Psoas muscle (tissue), 8 donors: ENCODE data around the gene TGFB2. TPM values are rescaled to one million over a fixed set of nuclear protein-coding genes. Genes with fewer than 3 reads are reported as not detected.

ENCODE experiments used
- ATAC-seq, 4 donors: fragments of 200-7000 bp; cut with Tn5 transposase; one replicate each; pipeline ENCODE4 v1.9.1; 2020; ENCODE audit warnings: moderate library complexity in 3 of 4, mild to moderate bottlenecking in 2 of 4
- DNase-seq, 2 donors: peaks; one replicate each; pipeline ENCODE4 v3.0.0-alpha.2; 2020
- H3K27ac ChIP-seq: fragments of 200-600 bp; one replicate; pipeline ENCODE4 v1.8.0; 2022
- H3K27me3 ChIP-seq, 3 donors: fragments of 200-600 bp in 1 of 3; one replicate each; pipeline versions ENCODE4 v1.6.1 to v1.8.0; 2013 to 2022; ENCODE audit warnings: low read length in 2 of 3, mild to moderate bottlenecking in 2 of 3, moderate library complexity in 1 of 3; ENCODE audit not compliant: insufficient read depth in 3 of 3
- H3K36me3 ChIP-seq, 2 donors: fragments of 200-600 bp in 1 of 2; one replicate each; pipeline versions ENCODE4 v1.6.1 to v1.8.0; 2013 to 2022; ENCODE audit warnings: low read depth in 1 of 2, mild to moderate bottlenecking in 1 of 2, moderate library complexity in 1 of 2; ENCODE audit not compliant: insufficient read depth in 1 of 2
- H3K4me1 ChIP-seq: fragments of 200-600 bp; one replicate; pipeline ENCODE4 v1.8.0; 2022
- H3K4me3 ChIP-seq: fragments of 200-600 bp; one replicate; pipeline ENCODE4 v1.8.0; 2022; ENCODE audit warnings: mild to moderate bottlenecking
- H3K9me3 ChIP-seq: fragments of 200-600 bp; one replicate; pipeline ENCODE4 v1.8.0; 2022
- WGBS, 3 donors: extraction: QIAGEN DNeasy Blood & Tissue Kit; methylation state at CpG; one replicate each; pipeline versions ENCODE4 v1.1.6 to v1.1.7; 2013; 5-methylcytosine and 5-hydroxymethylcytosine counted together
- intact Hi-C, 2 donors: fragments of 100-400 bp; cut with DNase I; formaldehyde crosslinking; loops; one replicate each; pipeline versions ENCODE4 v1.11.0 to v1.14.2; 2022
- polyA plus RNA-seq, 3 donors: library from polyadenylated mRNA; stranded (reverse); fragments of 200-250 nt; gene quantifications; one replicate each; pipeline ENCODE4 v1.2.3, GENCODE V29; 2013
- total RNA-seq, 4 donors: library from RNA; stranded (reverse); fragmentation: NEBNext Ultra II Directional in 2 of 4; extraction: Animal tissue kit (Norgen Biotek cat#: 25700) in 2 of 4; gene quantifications; one replicate each; pipeline versions ENCODE4 v1.2.1 to v1.2.4, GENCODE V29; 2021 to 2023
- TF ChIP-seq, protein P1 (sequence below): fragments of 200-600 bp; IDR thresholded peaks from one replicate; pipeline ENCODE4 v1.8.0; 2022; ENCODE audit warnings: antibody characterized with exemption
- donor health status: healthy with polysubstance abuse.
- donor health status: DM: no; HTN: no; CAD: no; lungs with moderate emphysema.
- donor health status: Bipolar disorder and iron deficiency.
- donor health status: healthy.
- donor health status: DM: yes; HTN: yes; CAD: no.
- donor health status: DM: no; HTN: no; CAD: no.
- donor health status: DM: no; HTN: no; CAD: no.
- donor health status: DM: yes; HTN: yes; CAD: no.

The TGFB2 gene
- total and polyA plus RNA-seq, 7 donors, result 0.43 to 35.4 (median 5.1) TPM

- intact Hi-C loops, result no loop called here
- DNase-seq (no peak), ATAC-seq (no peak)
- Histone ChIP-seq H3K4me3 (no peak overlapping the region), H3K27me3 (no peaks in the 10 kb centered on the region), H3K36me3 (peaks cover 2 to 12% of the 10 kb centered on the region in 2 donors), H3K27ac (peak overlapping the region; percentile 54), H3K4me1 (peaks cover 11% of the 10 kb centered on the region), H3K9me3 (no peaks in the 10 kb centered on the region)
- 66 to 76% (median 75%) methylated on average over 12 of the region's 12 CpGs for WGBS, 3 donors
- TF ChIP-seq, protein P1, sequence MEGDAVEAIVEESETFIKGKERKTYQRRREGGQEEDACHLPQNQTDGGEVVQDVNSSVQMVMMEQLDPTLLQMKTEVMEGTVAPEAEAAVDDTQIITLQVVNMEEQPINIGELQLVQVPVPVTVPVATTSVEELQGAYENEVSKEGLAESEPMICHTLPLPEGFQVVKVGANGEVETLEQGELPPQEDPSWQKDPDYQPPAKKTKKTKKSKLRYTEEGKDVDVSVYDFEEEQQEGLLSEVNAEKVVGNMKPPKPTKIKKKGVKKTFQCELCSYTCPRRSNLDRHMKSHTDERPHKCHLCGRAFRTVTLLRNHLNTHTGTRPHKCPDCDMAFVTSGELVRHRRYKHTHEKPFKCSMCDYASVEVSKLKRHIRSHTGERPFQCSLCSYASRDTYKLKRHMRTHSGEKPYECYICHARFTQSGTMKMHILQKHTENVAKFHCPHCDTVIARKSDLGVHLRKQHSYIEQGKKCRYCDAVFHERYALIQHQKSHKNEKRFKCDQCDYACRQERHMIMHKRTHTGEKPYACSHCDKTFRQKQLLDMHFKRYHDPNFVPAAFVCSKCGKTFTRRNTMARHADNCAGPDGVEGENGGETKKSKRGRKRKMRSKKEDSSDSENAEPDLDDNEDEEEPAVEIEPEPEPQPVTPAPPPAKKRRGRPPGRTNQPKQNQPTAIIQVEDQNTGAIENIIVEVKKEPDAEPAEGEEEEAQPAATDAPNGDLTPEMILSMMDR, result no peak
Measured at GRCh38 chr1:218401441-218401997, 56.4 kb downstream of the TGFB2 start.

DNA sequence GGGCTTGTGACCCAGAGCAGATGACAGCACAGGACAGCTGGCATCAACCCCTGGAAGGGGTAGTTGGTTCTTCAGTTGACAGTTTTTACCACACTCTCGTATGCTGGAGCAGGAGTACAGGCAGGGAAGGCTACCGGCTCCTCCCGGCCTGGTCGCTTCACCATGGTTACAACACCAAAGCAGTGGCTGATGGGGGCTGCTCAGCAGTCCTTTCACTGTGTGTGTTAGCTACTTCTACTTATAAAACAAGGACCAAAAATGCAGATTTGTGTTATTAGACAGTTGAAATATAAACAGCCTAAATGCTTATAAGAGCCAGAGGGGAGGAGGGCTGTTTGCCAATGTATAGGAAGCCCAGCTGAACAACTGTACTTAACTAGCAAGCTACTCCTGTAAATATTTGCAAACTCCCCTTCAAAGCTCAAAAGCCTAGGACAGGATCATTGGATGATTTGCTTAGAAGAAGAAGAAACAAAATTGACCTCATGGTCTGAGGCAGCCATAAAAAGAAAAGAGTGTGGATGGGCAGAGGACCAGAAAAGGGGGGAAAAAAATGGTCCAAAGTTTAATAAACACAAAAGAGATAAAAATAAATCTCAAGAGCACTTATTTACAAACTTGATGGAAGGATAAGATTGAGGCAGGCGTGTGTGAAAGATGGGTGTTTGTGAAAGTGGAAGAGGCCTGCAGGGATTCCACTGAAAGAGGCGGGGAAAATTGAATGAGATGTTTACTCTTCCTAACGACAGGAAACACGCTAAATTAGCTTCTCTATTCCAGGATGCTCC lies 57.1 kb downstream of the TGFB2 start:
- TF ChIP-seq, protein P1, result no peak
- Histone ChIP-seq H3K27me3 (no peaks in the 10 kb centered on the region), H3K4me3 (no peak overlapping the region), H3K36me3 (peaks cover 2 to 18% of the 10 kb centered on the region in 2 donors), H3K27ac (peak overlapping the region; percentile 54), H3K9me3 (no peaks in the 10 kb centered on the region), H3K4me1 (peaks cover 11% of the 10 kb centered on the region)
- WGBS, 3 donors, result 59 to 73% (median 66%) methylated on average over 8 of the region's 8 CpGs
- intact Hi-C loops, result no loop called here
- ATAC-seq (peak in 2 of 4 donors; percentile 48 to 49), DNase-seq (no peak)

GRCh38 chr1:218402786-218403120 lies 57.6 kb downstream of the TGFB2 start:
- ATAC-seq (peak in 3 of 4 donors; percentile 40 to 60 (median 52)), DNase-seq (no peak)
- WGBS, 3 donors, result 39 to 58% (median 48%) methylated on average over 7 of the region's 7 CpGs
- Histone ChIP-seq H3K9me3 (no peaks in the 10 kb centered on the region), H3K27me3 (no peaks in the 10 kb centered on the region), H3K36me3 (peaks cover 2 to 23% of the 10 kb centered on the region in 2 donors), H3K4me3 (no peak overlapping the region), H3K4me1 (peaks cover 11% of the 10 kb centered on the region), H3K27ac (peak overlapping the region; percentile 54)
- intact Hi-C loops, result no loop called here
- TF ChIP-seq, protein P1, result no peak

DNA sequence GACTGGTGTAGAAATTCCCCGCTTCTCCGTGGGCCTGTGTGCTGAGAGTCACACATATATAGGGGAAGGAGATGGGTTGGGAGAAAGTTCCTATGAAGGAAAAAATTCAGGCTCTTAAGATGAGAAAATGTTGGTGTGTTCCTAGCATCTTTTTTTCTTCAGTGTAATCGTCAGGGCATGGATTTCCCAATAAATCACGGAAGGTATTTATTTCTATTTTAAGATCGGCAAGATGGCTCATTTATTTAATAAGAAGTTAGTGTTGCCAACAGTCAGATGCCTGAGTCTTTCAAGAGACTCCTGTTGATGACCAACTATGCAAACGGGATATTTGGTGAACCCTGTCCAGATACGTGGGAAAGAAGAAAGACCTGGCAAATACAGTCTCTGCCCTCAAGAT lies 58.2 kb downstream of the TGFB2 start:
- no peaks in the 10 kb centered on the region for H3K9me3 ChIP-seq
- intact Hi-C loops, result no loop called here
- no peak overlapping the region for H3K4me3 ChIP-seq
- H3K4me1 ChIP-seq, result peaks cover 11% of the 10 kb centered on the region
- no peak overlapping the region for H3K27ac ChIP-seq
- no peaks in the 10 kb centered on the region for H3K27me3 ChIP-seq
- TF ChIP-seq, protein P1, result no peak
- DNase-seq (no peak), ATAC-seq (peak in 3 of 4 donors; percentile 18 to 59 (median 29))
- 34 to 43% (median 38%) methylated on average over 7 of the region's 7 CpGs for WGBS, 3 donors
- peaks cover 2 to 23% of the 10 kb centered on the region in 2 donors for H3K36me3 ChIP-seq
